Measurements from ENCODE around the gene DTX3L.
A peak's percentile ranks its signal among the peaks of the same experiment; 100 is the strongest.

DTX3L gene

DNA sequence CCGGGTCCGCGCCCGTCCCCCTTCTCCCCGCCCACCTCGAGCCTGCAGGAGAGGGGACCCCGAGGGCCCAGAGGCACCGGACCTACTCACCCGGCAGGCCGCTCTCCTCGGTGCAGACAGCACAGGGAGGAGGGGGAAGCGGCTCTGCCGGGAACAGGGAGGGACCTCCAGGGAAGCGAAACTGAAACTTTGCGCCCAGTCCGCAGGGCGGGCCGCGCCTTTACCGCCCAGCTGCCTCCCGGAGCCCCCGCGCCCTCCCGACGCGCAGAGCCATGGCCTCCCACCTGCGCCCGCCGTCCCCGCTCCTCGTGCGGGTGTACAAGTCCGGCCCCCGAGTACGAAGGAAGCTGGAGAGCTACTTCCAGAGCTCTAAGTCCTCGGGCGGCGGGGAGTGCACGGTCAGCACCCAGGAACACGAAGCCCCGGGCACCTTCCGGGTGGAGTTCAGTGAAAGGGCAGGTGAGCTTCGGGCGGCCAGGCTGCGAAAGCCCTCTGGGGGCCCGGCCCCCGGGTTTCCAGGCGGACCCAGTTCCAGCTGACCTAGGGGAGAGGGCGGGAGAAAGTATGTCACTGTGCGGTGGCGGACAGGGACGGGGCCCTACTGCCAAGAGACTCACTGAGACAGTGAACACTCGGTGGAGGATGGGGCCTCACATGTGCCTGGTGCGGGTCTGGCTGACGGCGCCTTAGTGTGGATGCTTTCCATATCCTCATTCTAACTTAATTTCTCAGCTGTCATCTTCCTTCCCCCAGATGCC, at the start of gene DTX3L, which contains the start of gene PARP9:
DTX3L (plus strand) TSS at position 184 of the 758 bp plus-strand sequence; CDS start at position 273, 89 bp downstream.
PARP9 (minus strand) TSS at position 146 of the 758 bp plus-strand sequence. CDS start 4,680 bp downstream, outside the sequence.
- Histone ChIP-seq H3K36me3 (ENCODE audit: insufficient read depth, low read length) (no peaks in the 10 kb centered on the region), H3K9me3 (ENCODE audit: insufficient read depth, low read depth, low read length) (no peaks in the 10 kb centered on the region), H2AFZ (ENCODE audit: low read length) (peak within 1 kb of the TSS; percentile 82), H3F3A (ENCODE audit: low read depth) (no peaks in the 10 kb centered on the region), H3K79me2 (ENCODE audit: insufficient read depth, low read length) (peaks cover 27% of the 10 kb centered on the region), H3K4me2 (ENCODE audit: low read depth, low read length, poor library complexity, severe bottlenecking) (peak within 1 kb of the TSS; percentile 78), H4K20me1 (ENCODE audit: insufficient read depth, low read length, poor library complexity, severe bottlenecking) (no peaks in the 10 kb centered on the region), H3K4me3 (ENCODE audit: low read length, poor library complexity, severe bottlenecking) (peak within 1 kb of the TSS; percentile 84), H3K4me1 (ENCODE audit: insufficient read depth, low read length, poor library complexity, severe bottlenecking) (peaks cover 38% of the 10 kb centered on the region), H3K27me3 (ENCODE audit: insufficient read depth, low read length, poor library complexity, severe bottlenecking) (no peaks in the 10 kb centered on the region), H3K9ac (ENCODE audit: low read depth, low read length, poor library complexity, severe bottlenecking) (peak within 1 kb of the TSS; percentile 86), H3K9me2 (replicated peaks; ENCODE audit: low read depth, low read length) (no peaks in the 10 kb centered on the region)
- TF ChIP-seq, protein P1, sequence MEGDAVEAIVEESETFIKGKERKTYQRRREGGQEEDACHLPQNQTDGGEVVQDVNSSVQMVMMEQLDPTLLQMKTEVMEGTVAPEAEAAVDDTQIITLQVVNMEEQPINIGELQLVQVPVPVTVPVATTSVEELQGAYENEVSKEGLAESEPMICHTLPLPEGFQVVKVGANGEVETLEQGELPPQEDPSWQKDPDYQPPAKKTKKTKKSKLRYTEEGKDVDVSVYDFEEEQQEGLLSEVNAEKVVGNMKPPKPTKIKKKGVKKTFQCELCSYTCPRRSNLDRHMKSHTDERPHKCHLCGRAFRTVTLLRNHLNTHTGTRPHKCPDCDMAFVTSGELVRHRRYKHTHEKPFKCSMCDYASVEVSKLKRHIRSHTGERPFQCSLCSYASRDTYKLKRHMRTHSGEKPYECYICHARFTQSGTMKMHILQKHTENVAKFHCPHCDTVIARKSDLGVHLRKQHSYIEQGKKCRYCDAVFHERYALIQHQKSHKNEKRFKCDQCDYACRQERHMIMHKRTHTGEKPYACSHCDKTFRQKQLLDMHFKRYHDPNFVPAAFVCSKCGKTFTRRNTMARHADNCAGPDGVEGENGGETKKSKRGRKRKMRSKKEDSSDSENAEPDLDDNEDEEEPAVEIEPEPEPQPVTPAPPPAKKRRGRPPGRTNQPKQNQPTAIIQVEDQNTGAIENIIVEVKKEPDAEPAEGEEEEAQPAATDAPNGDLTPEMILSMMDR (conservative IDR thresholded peaks at IDR 0.05; ENCODE audit: low read length), result no peak
- no peak for TF ChIP-seq EZH2phosphoT487 (IDR thresholded peaks at IDR 0.05; ENCODE audit: borderline replicate concordance)

DNA sequence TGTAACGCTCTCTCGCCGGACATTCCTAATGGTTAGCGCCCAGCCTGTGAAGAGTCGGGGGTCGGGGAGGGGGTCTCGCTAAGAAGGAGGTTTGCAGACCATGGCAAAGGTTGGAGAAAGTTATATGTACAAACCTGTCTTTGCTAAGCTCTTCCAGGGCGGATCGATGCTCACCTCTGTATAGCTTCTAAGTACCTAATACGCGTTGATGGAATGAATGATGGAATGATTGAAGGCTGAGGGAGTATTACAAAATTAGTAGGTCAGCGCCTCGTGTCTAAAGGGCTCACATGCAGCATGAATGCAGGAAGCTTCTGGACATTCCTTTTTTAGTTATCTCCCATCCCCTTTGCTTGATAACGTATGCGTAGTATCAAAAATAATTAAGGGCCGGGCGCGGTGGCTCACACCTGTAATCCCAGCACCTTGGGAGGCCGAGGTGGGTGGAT, 49.1 kb upstream of the DTX3L start:
- Histone ChIP-seq H2AFZ (ENCODE audit: low read length) (peak overlapping the region; percentile 99), H3K9me2 (replicated peaks; ENCODE audit: low read depth, low read length) (no peaks in the 10 kb centered on the region), H3K9me3 (ENCODE audit: insufficient read depth, low read depth, low read length) (no peaks in the 10 kb centered on the region), H3K79me2 (ENCODE audit: insufficient read depth, low read length) (peaks cover 41% of the 10 kb centered on the region), H3F3A (ENCODE audit: low read depth) (no peaks in the 10 kb centered on the region), H3K27me3 (ENCODE audit: insufficient read depth, low read length, poor library complexity, severe bottlenecking) (no peaks in the 10 kb centered on the region), H3K4me3 (ENCODE audit: low read length, poor library complexity, severe bottlenecking) (peak overlapping the region; percentile 74), H3K9ac (ENCODE audit: low read depth, low read length, poor library complexity, severe bottlenecking) (peak overlapping the region; percentile 77), H3K4me1 (ENCODE audit: insufficient read depth, low read length, poor library complexity, severe bottlenecking) (peaks cover 35% of the 10 kb centered on the region), H4K20me1 (ENCODE audit: insufficient read depth, low read length, poor library complexity, severe bottlenecking) (peaks cover 39% of the 10 kb centered on the region), H3K4me2 (ENCODE audit: low read depth, low read length, poor library complexity, severe bottlenecking) (peak overlapping the region; percentile 86), H3K36me3 (ENCODE audit: insufficient read depth, low read length) (no peaks in the 10 kb centered on the region)
- no peak for TF ChIP-seq EZH2phosphoT487 (IDR thresholded peaks at IDR 0.05; ENCODE audit: borderline replicate concordance)
- TF ChIP-seq, protein P1 (conservative IDR thresholded peaks at IDR 0.05; ENCODE audit: low read length), result no peak

DNA sequence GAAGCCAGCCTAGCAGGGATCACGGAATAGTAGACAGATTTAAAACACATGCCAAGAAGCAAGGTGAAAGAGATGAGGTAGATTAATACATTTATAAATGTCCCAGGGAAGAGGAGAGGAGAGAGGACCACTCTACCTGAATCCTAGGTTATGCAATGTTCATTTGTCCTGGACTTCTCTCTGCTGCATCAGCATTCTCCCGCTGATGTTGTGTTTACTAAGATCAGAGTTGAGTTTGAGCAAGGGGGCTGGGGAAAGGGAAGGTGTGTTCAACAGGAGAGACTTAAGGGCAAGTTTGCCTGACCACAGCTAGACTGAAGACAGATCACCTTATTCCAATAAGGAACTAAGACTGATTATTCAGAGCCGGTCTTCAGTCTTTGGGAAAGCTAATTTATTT, 48.3 kb upstream of the DTX3L start:
- no peak overlapping the region for H3K4me3 ChIP-seq (ENCODE audit: low read length, poor library complexity, severe bottlenecking)
- no peak overlapping the region for H3K9ac ChIP-seq (ENCODE audit: low read depth, low read length, poor library complexity, severe bottlenecking)
- H3K4me2 ChIP-seq (ENCODE audit: low read depth, low read length, poor library complexity, severe bottlenecking), result no peak overlapping the region
- H3F3A ChIP-seq (ENCODE audit: low read depth), result no peaks in the 10 kb centered on the region
- H3K79me2 ChIP-seq (ENCODE audit: insufficient read depth, low read length), result peaks cover 32% of the 10 kb centered on the region
- H3K36me3 ChIP-seq (ENCODE audit: insufficient read depth, low read length), result no peaks in the 10 kb centered on the region
- H3K4me1 ChIP-seq (ENCODE audit: insufficient read depth, low read length, poor library complexity, severe bottlenecking), result peaks cover 27% of the 10 kb centered on the region
- H4K20me1 ChIP-seq (ENCODE audit: insufficient read depth, low read length, poor library complexity, severe bottlenecking), result peaks cover 31% of the 10 kb centered on the region
- H3K27me3 ChIP-seq (ENCODE audit: insufficient read depth, low read length, poor library complexity, severe bottlenecking), result no peaks in the 10 kb centered on the region
- TF ChIP-seq, protein P1 (conservative IDR thresholded peaks at IDR 0.05; ENCODE audit: low read length), result no peak
- no peak for TF ChIP-seq EZH2phosphoT487 (IDR thresholded peaks at IDR 0.05; ENCODE audit: borderline replicate concordance)
- H2AFZ ChIP-seq (ENCODE audit: low read length), result peak overlapping the region; percentile 66; the same call in 1 of the 2 replicates
- no peaks in the 10 kb centered on the region for H3K9me2 ChIP-seq (replicated peaks; ENCODE audit: low read depth, low read length)
- no peaks in the 10 kb centered on the region for H3K9me3 ChIP-seq (ENCODE audit: insufficient read depth, low read depth, low read length)
